Progenitor cell of endocrine pancreas (in vitro differentiated cells): Measurements from ENCODE around the gene CXCL6. TPM values are rescaled to one million over a fixed set of nuclear protein-coding genes. Genes with fewer than 3 reads are reported as not detected.

Experiments
- DNase-seq: peaks from one replicate; pipeline ENCODE4 v3.0.0; 2021; ENCODE audit warnings: low spot score; ENCODE audit not compliant: unreplicated experiment
- H3K27ac Mint-ChIP-seq: 2 replicates; pipeline ENCODE4 v1.8.0; 2021; ENCODE audit warnings: mild to moderate bottlenecking, moderate library complexity, mixed read lengths
- H3K27me3 Mint-ChIP-seq: 2 replicates; pipeline ENCODE4 v1.8.0; 2021; ENCODE audit warnings: mixed read lengths
- H3K36me3 Mint-ChIP-seq: 2 replicates; pipeline ENCODE4 v1.8.0; 2022; ENCODE audit warnings: mixed read lengths; ENCODE audit not compliant: insufficient read depth
- H3K4me1 Mint-ChIP-seq: 2 replicates; pipeline ENCODE4 v1.8.0; 2021; ENCODE audit warnings: low read depth, mixed read lengths
- H3K4me3 Mint-ChIP-seq: 2 replicates; pipeline ENCODE4 v1.8.0; 2021; ENCODE audit warnings: low read depth, mild to moderate bottlenecking, moderate library complexity, mixed read lengths
- H3K9me3 Mint-ChIP-seq: 2 replicates; pipeline ENCODE4 v1.8.0; 2021; ENCODE audit warnings: low read depth, mixed read lengths
- total RNA-seq: library from RNA; stranded (reverse); gene quantifications from 2 replicates; pipeline ENCODE4 v1.2.1, GENCODE V29; 2021
- TF ChIP-seq, protein P1 (sequence below): fragments of 200-600 bp; sonication (generic); IDR thresholded peaks from one replicate; pipeline ENCODE4 v1.5.0; 2021; ENCODE audit warnings: antibody characterized with exemption, mild to moderate bottlenecking; ENCODE audit not compliant: unreplicated experiment

CXCL6 gene
- total RNA-seq, 1 donor from 2014 or later: 1.1 TPM

DNA sequence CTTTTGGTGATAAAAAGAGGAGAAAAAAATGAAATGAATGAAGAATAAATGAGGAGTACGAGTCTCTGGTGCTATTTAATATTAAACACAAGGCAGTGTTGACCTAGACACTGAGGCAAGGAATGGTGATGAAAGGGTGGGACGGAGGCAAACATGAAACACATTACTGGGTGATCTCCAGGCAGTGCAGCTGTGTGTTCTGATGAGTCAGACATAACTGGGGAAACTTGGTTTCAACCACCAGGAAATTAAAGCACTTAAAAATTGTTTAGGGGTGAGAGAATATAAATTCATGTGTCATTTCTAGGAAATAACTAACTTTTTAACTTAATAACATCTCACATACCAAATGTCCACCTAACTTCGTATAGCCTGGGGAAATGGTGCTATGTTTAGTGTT lies 19.7 kb upstream of the CXCL6 start:
- Mint-ChIP-seq H3K27me3 (peaks cover 4% of the 10 kb centered on the region), H3K27ac (no peak overlapping the region), H3K4me3 (no peak overlapping the region), H3K36me3 (no peaks in the 10 kb centered on the region), H3K9me3 (no peaks in the 10 kb centered on the region), H3K4me1 (no peaks in the 10 kb centered on the region)
- no peak for DNase-seq
- TF ChIP-seq, protein P1, sequence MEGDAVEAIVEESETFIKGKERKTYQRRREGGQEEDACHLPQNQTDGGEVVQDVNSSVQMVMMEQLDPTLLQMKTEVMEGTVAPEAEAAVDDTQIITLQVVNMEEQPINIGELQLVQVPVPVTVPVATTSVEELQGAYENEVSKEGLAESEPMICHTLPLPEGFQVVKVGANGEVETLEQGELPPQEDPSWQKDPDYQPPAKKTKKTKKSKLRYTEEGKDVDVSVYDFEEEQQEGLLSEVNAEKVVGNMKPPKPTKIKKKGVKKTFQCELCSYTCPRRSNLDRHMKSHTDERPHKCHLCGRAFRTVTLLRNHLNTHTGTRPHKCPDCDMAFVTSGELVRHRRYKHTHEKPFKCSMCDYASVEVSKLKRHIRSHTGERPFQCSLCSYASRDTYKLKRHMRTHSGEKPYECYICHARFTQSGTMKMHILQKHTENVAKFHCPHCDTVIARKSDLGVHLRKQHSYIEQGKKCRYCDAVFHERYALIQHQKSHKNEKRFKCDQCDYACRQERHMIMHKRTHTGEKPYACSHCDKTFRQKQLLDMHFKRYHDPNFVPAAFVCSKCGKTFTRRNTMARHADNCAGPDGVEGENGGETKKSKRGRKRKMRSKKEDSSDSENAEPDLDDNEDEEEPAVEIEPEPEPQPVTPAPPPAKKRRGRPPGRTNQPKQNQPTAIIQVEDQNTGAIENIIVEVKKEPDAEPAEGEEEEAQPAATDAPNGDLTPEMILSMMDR: no peak

DNA sequence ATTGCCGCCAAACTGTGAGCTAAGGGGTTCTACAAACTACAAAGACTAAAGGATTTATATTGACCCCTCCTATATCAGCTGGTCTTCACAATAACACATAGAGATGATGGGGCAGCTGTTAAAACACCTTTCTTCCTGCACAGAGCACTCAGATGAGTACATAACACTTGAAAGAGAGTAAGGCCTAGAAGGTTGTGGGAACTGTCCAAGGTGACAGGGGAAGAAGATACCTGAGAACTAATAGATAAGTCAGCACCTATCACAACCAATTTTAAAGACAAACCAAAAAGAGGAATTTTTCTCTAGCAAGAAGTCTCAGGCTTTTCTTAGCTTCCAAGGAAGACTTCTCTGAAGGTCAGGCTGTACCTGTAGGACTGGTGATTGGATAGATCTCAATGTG lies 19.1 kb upstream of the CXCL6 start:
- no peaks in the 10 kb centered on the region for H3K4me1 Mint-ChIP-seq
- no peak overlapping the region for H3K4me3 Mint-ChIP-seq
- TF ChIP-seq, protein P1: no peak
- no peak for DNase-seq
- no peaks in the 10 kb centered on the region for H3K36me3 Mint-ChIP-seq
- no peak overlapping the region for H3K27ac Mint-ChIP-seq
- H3K9me3 Mint-ChIP-seq: no peaks in the 10 kb centered on the region
- peaks cover 6% of the 10 kb centered on the region for H3K27me3 Mint-ChIP-seq

DNA sequence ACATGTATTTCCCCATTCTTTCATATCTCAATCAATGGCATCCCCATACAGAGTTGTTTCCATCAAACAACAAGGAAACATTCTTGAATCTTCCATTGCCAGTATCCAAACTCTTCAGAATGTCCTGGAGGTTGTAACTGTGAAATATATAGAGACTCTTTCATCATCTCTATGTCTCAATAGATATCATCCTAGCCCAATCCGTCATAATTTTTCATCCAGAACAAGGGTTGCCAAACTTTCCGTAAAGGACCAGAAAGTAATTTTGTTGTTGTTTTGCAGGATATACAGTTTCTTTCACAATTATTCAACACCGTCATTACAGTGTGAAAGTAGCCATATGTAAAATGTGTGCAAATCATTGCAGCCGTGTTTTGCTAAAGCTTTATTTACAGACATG lies 15.2 kb upstream of the CXCL6 start:
- Mint-ChIP-seq H3K27me3 (peaks cover 7% of the 10 kb centered on the region), H3K27ac (no peak overlapping the region), H3K4me1 (no peaks in the 10 kb centered on the region), H3K4me3 (no peak overlapping the region), H3K36me3 (no peaks in the 10 kb centered on the region), H3K9me3 (no peaks in the 10 kb centered on the region)
- no peak for DNase-seq
- TF ChIP-seq, protein P1: no peak

DNA sequence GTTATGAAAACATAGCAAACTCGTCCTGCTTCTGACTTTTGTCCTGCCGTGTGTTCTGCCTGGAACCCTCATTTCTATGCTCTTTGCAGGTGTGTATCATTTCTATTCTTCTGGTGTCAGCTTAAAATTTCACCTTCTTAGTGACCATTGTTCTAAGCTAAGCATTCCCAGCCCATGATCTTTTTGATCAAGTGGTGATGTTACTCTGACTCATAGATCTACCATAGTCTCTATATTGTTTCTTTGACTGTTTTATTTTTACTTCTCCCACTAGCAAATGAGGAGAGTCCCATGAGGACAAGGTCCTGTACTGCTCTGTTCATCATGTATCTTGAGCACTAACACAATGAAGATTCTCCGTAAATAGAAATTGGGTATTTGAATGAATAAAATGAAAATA lies 14.1 kb upstream of the CXCL6 start:
- peaks cover 4% of the 10 kb centered on the region for H3K9me3 Mint-ChIP-seq
- no peaks in the 10 kb centered on the region for H3K36me3 Mint-ChIP-seq
- no peak for DNase-seq
- TF ChIP-seq, protein P1: no peak
- peaks cover 7% of the 10 kb centered on the region for H3K27me3 Mint-ChIP-seq
- no peak overlapping the region for H3K4me3 Mint-ChIP-seq
- H3K27ac Mint-ChIP-seq: no peak overlapping the region
- no peaks in the 10 kb centered on the region for H3K4me1 Mint-ChIP-seq

DNA sequence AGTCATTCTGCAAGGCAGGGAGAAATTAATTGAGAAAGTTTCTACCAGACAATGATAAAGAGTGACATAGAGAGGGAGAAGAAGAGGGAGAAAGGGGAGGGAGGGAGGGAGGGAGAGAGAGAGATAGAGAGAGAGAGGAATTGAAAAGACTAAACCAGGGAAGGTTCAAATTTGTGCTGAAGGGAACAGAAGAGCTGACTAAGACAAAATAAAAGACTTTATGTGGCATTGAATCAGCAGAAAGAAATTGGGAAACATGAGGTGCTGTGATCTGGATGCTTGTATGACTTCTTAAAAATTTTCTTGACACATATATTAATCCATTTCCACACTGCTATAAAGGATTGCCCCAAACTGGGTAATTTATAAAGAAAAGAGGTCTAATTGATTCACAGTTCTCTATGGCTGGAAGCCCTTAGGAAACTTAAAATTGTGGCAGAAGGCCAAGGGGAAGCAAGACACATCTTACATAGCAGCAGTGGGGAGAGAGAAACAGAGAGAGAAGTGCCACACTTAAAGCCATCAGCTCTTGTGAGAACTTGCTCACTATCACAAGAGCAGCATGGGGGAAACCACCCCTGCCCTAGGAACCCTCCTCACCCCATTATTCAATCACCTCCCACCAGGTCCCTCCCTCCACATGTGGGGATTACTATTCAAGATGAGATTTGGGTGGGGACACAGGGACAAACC lies 13.5 kb upstream of the CXCL6 start:
- no peak for DNase-seq
- H3K27me3 Mint-ChIP-seq: peaks cover 3% of the 10 kb centered on the region
- TF ChIP-seq, protein P1: no peak
- no peak overlapping the region for H3K27ac Mint-ChIP-seq
- H3K4me1 Mint-ChIP-seq: no peaks in the 10 kb centered on the region
- no peak overlapping the region for H3K4me3 Mint-ChIP-seq
- H3K9me3 Mint-ChIP-seq: peaks cover 7% of the 10 kb centered on the region
- H3K36me3 Mint-ChIP-seq: no peaks in the 10 kb centered on the region
